Activated CD8-positive, alpha-beta memory T cell treated with anti-CD3 and anti-CD28 coated beads for 4 hours (primary cell): ENCODE results near the gene VEGFA.
A peak's percentile ranks its signal among the peaks of the same experiment; 100 is the strongest.
"Not testable (repeated sequence)": the region's sequence is repeated elsewhere in the genome, so short reads cannot be mapped to it uniquely, and the experiment has no call there.

ENCODE experiments used
- DNase-seq, 2 donors: peaks; one replicate each; pipeline ENCODE4 v3.0.0-alpha.2; 2020; ENCODE audit warnings: low read depth in 2 of 2

Gene VEGFA

DNA sequence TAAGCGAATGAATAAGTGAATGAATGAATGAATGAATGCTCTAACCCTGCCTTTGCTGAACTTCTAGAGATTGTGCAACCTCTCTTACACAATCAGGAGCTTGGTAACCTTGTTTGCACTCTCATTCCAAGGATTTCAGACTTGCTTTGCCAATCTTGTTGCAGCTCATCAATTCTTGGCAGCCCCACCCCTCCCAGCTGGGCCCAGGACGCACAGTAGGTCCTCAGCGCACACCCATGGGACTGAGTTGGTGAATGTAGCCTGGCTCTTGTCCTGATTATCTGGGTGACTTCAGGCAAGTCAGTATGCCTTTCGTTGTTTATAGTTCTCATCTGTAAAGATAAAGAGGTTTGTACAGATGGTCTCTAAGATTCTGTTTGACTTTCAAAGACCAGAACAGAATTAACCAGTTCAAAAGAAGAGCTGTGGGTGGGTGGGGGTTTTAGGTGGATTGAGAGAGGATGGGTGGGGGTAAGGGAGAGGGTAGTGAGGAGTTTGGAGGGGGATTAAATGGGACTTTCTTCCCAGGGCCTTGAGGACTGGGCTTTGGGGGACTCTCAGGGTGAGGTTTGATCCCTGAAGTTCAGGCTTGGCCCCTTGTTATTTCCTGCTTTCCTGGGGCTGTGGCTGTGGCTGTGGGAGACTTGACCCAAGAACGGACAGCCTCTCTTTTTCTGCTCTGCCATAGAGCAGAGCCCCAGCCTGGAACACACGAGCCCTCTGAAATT, 33.2 kb downstream of the VEGFA start:
- no peak for DNase-seq

- no peak for DNase-seq
Measured at GRCh38 chr6:43803783-43804549, 34.0 kb downstream of the VEGFA start.

DNA sequence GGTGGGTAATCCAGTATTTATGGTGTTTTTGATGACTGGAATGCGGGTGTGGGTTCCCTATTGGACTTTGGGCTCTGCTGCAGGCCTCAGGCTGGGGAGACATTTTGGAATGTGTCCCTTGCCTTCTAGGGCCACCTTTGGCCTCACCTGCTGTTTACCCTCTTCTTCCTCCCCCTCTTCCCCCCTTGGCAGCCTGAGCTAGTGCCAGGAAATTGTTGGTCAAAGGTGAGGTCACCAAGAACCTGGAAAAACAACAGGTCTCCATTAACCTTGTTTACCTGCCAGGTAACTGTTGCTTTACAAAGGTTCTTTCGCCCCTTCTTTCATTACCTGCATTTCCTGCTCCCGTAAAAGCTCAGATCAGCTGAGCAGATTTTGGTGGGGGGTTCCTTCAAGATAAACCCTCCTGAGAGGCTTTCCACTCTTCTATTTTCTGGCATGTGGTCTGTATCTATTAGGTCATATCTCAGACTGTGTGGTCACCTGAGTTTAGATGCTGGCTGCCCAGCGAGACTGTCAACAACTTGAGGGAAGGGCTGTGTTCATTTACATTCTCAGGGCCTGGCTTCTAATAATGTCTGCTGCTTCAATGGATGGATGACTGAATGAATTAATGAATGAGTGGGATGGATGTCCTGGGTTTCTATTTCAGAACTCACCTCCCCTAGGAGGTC, 34.7 kb downstream of the VEGFA start:
- no peak for DNase-seq

- DNase-seq: no peak
Measured at GRCh38 chr6:43805699-43806042, 35.7 kb downstream of the VEGFA start.

- DNase-seq: no peak
Measured at GRCh38 chr6:43806043-43806757, 36.2 kb downstream of the VEGFA start.

GRCh38 chr6:43806758-43807227, 36.8 kb downstream of the VEGFA start:
- DNase-seq: no peak

- no peak for DNase-seq
Measured at GRCh38 chr6:43807228-43808061, 37.4 kb downstream of the VEGFA start.

GRCh38 chr6:43808412-43808811, 38.4 kb downstream of the VEGFA start:
- DNase-seq: no peak

- no peak for DNase-seq
Measured at GRCh38 chr6:43809417-43810305, 39.6 kb downstream of the VEGFA start.

DNA sequence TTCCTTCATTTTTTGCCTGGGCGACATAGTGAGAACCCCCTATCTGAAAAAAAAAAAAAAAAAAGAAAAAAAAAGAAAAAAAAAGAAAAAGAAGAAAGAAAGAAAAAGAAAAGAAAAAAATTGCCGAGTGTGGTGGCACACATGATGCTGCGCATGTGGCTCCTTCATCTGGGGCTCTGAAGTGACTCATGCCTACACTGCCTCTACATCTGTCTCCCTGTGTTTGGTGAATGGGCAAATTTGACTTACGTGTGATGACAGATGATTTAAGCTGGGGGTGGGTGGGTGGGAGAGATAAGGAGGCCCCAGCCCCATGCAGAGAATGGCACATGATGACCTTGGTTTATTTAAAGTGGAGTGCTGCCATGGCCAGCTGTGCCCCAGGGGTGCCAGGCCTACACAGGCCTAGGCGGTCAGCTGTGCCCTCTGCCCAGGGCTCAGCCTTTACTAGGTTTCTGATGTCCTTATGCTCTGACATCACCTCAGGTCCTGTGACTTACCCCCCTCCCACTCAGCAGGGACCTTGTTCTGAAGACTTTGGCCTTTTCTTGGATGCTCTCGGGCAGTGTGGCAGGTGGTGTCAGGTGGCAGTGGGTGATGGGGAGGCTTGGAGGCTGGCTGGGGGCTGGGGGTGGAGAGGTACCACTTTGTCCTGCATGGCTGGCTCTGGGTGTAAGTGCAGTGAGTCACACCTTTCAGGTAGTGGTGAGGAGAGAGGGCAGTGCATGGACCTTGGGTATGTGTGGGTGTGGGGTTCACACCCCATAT, 41.1 kb downstream of the VEGFA start:
- DNase-seq: no peak

DNA sequence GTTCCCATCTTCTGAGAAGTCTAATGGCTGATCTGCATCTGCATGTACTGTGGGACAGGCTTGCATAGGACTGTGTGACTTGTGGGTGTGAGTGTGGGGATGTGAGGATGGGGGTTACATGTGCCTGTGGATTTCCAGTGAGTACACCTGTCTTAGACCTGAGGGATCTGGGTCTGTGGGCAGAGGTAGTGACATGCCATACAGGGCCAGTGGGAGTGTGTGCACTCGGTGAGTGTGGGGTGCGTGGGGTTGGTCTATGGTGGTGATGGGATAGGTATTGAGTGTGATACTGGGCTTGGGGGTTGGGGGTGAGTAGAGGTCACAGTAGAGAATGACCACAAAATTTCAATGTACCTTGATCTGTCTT, 41.7 kb downstream of the VEGFA start:
- no peak for DNase-seq

DNA sequence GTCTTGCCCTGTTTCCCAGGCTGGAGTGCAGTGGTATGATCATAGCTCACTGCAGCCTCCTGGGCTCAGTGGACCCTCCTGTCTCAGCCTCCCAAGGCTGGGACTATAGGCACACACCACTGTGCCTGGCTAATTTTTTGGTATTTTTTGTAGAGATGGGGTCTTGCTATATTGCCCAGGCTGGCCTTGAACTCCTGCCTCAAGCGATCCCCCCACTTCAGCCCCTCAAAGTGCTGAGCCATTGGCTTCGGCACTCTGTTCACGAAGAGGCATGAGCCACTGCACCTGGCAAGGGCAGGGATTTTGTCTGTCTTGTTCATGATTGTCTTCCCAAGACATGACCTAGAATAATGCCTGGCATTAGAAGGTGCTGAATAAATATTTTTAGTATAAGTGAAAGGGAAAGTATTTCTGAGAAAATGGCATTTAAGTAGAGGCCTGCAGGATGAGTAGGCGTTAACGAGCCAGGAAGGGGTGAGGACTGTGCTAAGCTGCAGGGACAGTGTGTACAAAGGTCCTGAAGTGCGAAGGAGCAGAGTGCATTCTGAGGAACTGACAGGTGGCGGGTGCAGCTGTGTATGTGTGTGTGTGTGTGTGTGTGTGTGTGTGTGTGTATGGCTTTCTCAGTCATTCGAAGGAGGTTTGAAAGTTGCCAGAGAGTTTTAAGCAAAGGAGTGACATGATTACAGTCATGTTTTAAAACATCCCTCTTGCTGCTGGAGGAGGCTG, 43.0 kb downstream of the VEGFA start:
- DNase-seq: peak in 1 of 2 donors; percentile 3

DNA sequence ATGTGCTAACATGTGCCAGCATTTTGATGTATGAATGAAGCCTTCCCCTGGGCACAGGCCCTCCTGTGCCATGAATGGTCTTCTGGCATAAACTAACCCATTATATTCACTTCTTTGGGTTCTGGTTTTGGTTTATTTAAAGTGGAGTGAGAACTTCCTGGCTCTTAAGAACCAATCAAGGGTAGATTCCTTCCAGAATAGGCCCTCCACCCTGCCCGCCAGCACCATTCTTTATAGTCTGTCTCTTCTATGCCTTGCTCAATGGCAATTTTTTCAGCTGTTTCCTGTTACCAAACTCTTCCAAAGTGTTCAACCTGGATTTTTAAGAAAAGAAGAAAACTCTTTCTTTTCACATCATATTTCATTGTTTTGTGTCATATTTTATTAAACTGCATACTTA, 44.1 kb downstream of the VEGFA start:
- no peak for DNase-seq

GRCh38 chr6:43814865-43815264, 44.9 kb downstream of the VEGFA start:
- no peak for DNase-seq

DNA sequence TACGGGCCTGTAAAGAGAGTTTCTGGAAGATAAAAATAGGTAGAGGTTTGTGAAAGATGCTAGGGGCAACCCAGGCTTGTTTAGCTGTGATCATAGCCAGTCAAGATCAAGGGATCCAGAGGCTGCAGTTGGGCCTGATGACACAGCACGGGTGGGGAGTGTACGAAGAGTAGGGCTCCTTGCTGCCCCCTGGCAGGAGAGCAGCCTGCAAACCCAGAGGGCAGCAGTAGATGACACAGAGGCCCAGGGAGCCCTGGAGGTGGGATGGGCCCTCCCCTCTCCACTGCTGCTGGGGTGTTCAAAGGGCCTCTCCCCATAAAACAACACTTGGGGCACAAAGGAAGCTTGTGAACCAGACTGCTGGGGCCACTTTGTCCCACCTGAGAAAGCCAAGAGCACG, 47.2 kb downstream of the VEGFA start:
- no peak for DNase-seq

GRCh38 chr6:43818973-43819372, 49.0 kb downstream of the VEGFA start:
- not testable (repeated sequence) for DNase-seq

- no peak for DNase-seq
Measured at GRCh38 chr6:43819958-43820357, 49.9 kb downstream of the VEGFA start.

DNA sequence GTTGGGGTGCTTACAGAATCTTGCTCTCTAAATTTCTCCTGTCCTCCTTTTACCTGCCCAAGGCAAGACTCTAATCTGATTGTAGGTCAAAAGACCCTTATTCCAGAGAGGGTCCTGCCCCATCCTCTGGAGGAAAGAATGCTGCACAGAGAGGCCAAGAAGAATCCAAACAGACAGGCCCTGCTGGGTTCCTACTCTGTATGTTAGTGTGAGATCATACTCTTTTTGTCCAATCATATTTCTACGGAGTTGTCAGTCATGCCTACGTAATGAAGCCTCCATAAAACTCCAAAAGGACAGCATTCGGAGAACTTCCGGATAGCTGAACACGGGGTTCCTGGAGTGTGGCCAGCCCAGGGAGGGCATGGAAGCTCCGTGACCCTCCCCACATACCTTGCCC, 50.5 kb downstream of the VEGFA start:
- no peak for DNase-seq
